Testis (tissue), 2 donors: ENCODE measurements around the gene NCK1.

ENCODE experiments used
- CTCF ChIP-seq, 3 experiments: fragments of 450-650 bp in 2 of 3; fragments of 200-600 bp in 1 of 3; sonication (generic) in 1 of 3; IDR thresholded peaks; one replicate each; pipeline ENCODE4 v1.5.1; 2016 to 2019; ENCODE audit warnings: antibody characterized with exemption in 3 of 3, mild to moderate bottlenecking in 2 of 3, moderate library complexity in 1 of 3
- POLR2A ChIP-seq: fragments of 450-650 bp; IDR thresholded peaks from one replicate; pipeline ENCODE4 v1.6.1; 2017; ENCODE audit warnings: antibody characterized with exemption, mild to moderate bottlenecking, moderate library complexity

GRCh38 chr3:136990826-136991225 lies 128.8 kb downstream of the NCK1 start:
- TF ChIP-seq CTCF (IDR thresholded peaks at IDR 0.05) (no peak), POLR2A (no peak)
